Measurements from ENCODE around the gene TPCN2. TPM values are rescaled to one million over a fixed set of nuclear protein-coding genes. Genes with fewer than 3 reads are reported as not detected.
A peak's percentile ranks its signal among the peaks of the same experiment; 100 is the strongest.

The TPCN2 gene
- total and polyA plus RNA-seq, 4 donors, result 8.7 to 25.9 (median 15.3) TPM

- no peak for DNase-seq (ENCODE audit: low read depth in 4 of 6, low spot score in 6 of 6)
- 88% methylated on average over 14 of the region's 17 CpGs for WGBS (ENCODE audit: insufficient coverage)
- no peaks in the 10 kb centered on the region for H3K9me3 ChIP-seq (ENCODE audit: control insufficient read depth, insufficient read depth, low read length)
- H3K27ac ChIP-seq (ENCODE audit: low read depth, low read length), result no peak overlapping the region
- no peak overlapping the region for H3K4me3 ChIP-seq (ENCODE audit: low read depth, low read length)
- H3K27me3 ChIP-seq (ENCODE audit: control insufficient read depth, insufficient read depth, low read length), result no peaks in the 10 kb centered on the region
- peaks cover 2% of the 10 kb centered on the region for H3K4me1 ChIP-seq (ENCODE audit: control insufficient read depth, insufficient read depth, low read length)
- peaks cover 91% of the 10 kb centered on the region for H3K36me3 ChIP-seq (ENCODE audit: control insufficient read depth, insufficient read depth, low read length)
These were observed 31.7 kb downstream of the TPCN2 start for GRCh38 chr11:69080257-69080995.

DNA sequence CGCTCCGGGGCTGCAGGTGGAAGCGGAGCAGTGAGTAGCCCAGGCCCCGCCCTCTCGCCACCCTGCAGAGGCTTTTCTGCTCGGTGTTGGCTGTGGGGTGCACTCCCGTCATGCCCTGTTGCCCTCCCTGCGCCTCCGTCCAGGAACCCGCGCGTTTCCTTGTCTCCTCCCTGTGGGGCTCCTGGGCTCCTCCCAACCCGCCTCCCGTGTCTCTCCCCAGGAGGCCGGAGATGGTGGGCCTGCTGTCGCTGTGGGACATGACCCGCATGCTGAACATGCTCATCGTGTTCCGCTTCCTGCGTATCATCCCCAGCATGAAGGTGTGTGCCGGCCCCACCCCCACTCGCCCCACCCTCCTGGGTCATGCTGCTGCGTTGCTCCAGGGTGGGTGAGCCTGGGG, 32.4 kb downstream of the TPCN2 start:
- Histone ChIP-seq H3K4me1 (ENCODE audit: control insufficient read depth, insufficient read depth, low read length) (no peaks in the 10 kb centered on the region), H3K36me3 (ENCODE audit: control insufficient read depth, insufficient read depth, low read length) (peaks cover 92% of the 10 kb centered on the region), H3K4me3 (ENCODE audit: low read depth, low read length) (no peak overlapping the region), H3K27ac (ENCODE audit: low read depth, low read length) (no peak overlapping the region), H3K9me3 (ENCODE audit: control insufficient read depth, insufficient read depth, low read length) (no peaks in the 10 kb centered on the region), H3K27me3 (ENCODE audit: control insufficient read depth, insufficient read depth, low read length) (no peaks in the 10 kb centered on the region)
- no peak for DNase-seq (ENCODE audit: low read depth in 4 of 6, low spot score in 6 of 6)
- 83% methylated on average over 21 of the region's 23 CpGs for whole genome bisulfite sequencing (ENCODE audit: insufficient coverage)

GRCh38 chr11:69083531-69084247, 35.0 kb downstream of the TPCN2 start:
- Histone ChIP-seq H3K27ac (ENCODE audit: low read depth, low read length) (no peak overlapping the region), H3K9me3 (ENCODE audit: control insufficient read depth, insufficient read depth, low read length) (no peaks in the 10 kb centered on the region), H3K4me1 (ENCODE audit: control insufficient read depth, insufficient read depth, low read length) (peaks cover 10% of the 10 kb centered on the region), H3K27me3 (ENCODE audit: control insufficient read depth, insufficient read depth, low read length) (no peaks in the 10 kb centered on the region), H3K4me3 (ENCODE audit: low read depth, low read length) (no peak overlapping the region), H3K36me3 (ENCODE audit: control insufficient read depth, insufficient read depth, low read length) (peaks cover 93% of the 10 kb centered on the region)
- WGBS (ENCODE audit: insufficient coverage), result 89% methylated on average over 28 of the region's 28 CpGs
- DNase-seq (ENCODE audit: low read depth in 4 of 6, low spot score in 6 of 6), result no peak

DNA sequence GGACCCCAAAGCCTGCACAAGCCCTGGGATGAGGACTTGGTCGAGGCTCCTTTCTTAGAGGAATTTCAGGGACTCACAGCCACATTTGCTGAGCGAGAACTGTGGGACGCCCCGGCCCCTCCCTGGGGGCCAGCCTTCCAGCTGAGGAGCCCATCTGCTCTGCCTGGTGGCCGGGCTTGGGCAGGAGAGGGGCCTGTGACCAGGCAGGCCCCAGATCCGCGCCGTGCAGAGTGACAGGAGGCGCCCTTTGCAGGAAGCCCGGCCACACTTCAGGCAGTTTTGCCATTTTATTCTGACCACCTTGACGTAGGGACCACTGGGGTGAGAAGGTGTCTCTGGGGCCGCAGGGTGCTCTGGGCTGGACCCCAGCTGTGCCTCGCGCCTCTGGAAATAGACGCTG, 35.6 kb downstream of the TPCN2 start:
- Histone ChIP-seq H3K36me3 (ENCODE audit: control insufficient read depth, insufficient read depth, low read length) (peaks cover 93% of the 10 kb centered on the region), H3K4me3 (ENCODE audit: low read depth, low read length) (no peak overlapping the region), H3K27me3 (ENCODE audit: control insufficient read depth, insufficient read depth, low read length) (no peaks in the 10 kb centered on the region), H3K27ac (ENCODE audit: low read depth, low read length) (no peak overlapping the region), H3K4me1 (ENCODE audit: control insufficient read depth, insufficient read depth, low read length) (peaks cover 10% of the 10 kb centered on the region), H3K9me3 (ENCODE audit: control insufficient read depth, insufficient read depth, low read length) (no peaks in the 10 kb centered on the region)
- WGBS (ENCODE audit: insufficient coverage), result 82% methylated on average over 13 of the region's 15 CpGs
- no peak for DNase-seq (ENCODE audit: low read depth in 4 of 6, low spot score in 6 of 6)

DNA sequence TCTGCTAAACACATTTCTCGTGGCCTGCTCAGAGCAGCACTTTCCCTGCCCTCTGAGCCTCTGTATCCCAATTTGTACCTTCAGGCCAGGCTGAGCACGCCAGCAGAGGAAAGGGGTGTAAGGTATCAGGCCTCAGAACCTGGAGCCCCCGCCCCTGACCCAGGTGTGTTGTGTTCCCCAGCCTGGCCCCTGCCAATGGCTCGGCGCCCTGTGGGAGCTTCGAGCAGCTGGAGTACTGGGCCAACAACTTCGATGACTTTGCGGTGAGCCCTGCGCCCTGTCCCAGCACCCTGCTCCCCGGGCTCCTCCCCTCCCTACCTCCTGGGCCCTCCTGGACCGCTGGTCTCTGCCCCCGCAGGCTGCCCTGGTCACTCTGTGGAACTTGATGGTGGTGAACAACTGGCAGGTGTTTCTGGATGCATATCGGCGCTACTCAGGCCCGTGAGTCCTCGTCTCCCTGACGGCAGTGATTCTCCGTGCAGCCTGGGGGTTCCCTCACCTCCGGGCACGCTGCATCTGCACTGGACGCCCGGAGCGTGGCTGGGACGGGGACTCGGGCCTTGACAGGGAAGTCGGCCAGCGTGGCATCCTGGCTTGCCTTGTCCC, 36.9 kb downstream of the TPCN2 start:
- WGBS (ENCODE audit: insufficient coverage), result 93% methylated on average over 26 of the region's 27 CpGs
- no peak for DNase-seq (ENCODE audit: low read depth in 4 of 6, low spot score in 6 of 6)
- Histone ChIP-seq H3K9me3 (ENCODE audit: control insufficient read depth, insufficient read depth, low read length) (no peaks in the 10 kb centered on the region), H3K27me3 (ENCODE audit: control insufficient read depth, insufficient read depth, low read length) (no peaks in the 10 kb centered on the region), H3K4me3 (ENCODE audit: low read depth, low read length) (no peak overlapping the region), H3K4me1 (ENCODE audit: control insufficient read depth, insufficient read depth, low read length) (peaks cover 10% of the 10 kb centered on the region), H3K36me3 (ENCODE audit: control insufficient read depth, insufficient read depth, low read length) (peaks cover 89% of the 10 kb centered on the region), H3K27ac (ENCODE audit: low read depth, low read length) (no peak overlapping the region)

- H3K36me3 ChIP-seq (ENCODE audit: control insufficient read depth, insufficient read depth, low read length), result peaks cover 81% of the 10 kb centered on the region
- H3K27ac ChIP-seq (ENCODE audit: low read depth, low read length), result no peak overlapping the region
- H3K27me3 ChIP-seq (ENCODE audit: control insufficient read depth, insufficient read depth, low read length), result no peaks in the 10 kb centered on the region
- 62% methylated on average over 25 of the region's 28 CpGs for WGBS (ENCODE audit: insufficient coverage)
- peaks cover 10% of the 10 kb centered on the region for H3K4me1 ChIP-seq (ENCODE audit: control insufficient read depth, insufficient read depth, low read length)
- no peak overlapping the region for H3K4me3 ChIP-seq (ENCODE audit: low read depth, low read length)
- no peak for DNase-seq (ENCODE audit: low read depth in 4 of 6, low spot score in 6 of 6)
- no peaks in the 10 kb centered on the region for H3K9me3 ChIP-seq (ENCODE audit: control insufficient read depth, insufficient read depth, low read length)
These were observed 37.7 kb downstream of the TPCN2 start for GRCh38 chr11:69086152-69087132.

DNA sequence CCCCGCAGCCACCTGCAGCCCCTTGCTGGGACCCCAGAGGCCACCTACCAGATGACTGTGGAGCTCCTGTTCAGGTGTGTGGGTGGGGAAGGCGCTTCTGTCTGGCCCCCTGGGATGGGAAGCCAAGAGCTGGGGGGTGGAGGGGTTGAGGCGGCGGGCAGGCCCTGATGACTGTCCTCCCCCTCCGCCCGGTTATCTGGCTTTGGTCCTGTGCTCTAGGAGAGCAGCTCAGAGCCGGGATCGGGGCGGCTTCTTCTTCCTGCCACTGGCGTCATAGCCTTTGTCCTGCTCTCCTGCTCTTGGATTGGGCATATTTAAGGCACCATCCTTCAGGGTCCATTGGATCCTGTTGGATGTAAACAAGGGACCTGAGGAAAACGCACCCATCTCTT, 38.4 kb downstream of the TPCN2 start:
- WGBS (ENCODE audit: insufficient coverage), result 92% methylated on average over 9 of the region's 11 CpGs
- Histone ChIP-seq H3K36me3 (ENCODE audit: control insufficient read depth, insufficient read depth, low read length) (peaks cover 78% of the 10 kb centered on the region), H3K27ac (ENCODE audit: low read depth, low read length) (no peak overlapping the region), H3K4me3 (ENCODE audit: low read depth, low read length) (no peak overlapping the region), H3K4me1 (ENCODE audit: control insufficient read depth, insufficient read depth, low read length) (peaks cover 10% of the 10 kb centered on the region), H3K9me3 (ENCODE audit: control insufficient read depth, insufficient read depth, low read length) (no peaks in the 10 kb centered on the region), H3K27me3 (ENCODE audit: control insufficient read depth, insufficient read depth, low read length) (no peaks in the 10 kb centered on the region)
- no peak for DNase-seq (ENCODE audit: low read depth in 4 of 6, low spot score in 6 of 6)

GRCh38 chr11:69087811-69088210, 39.1 kb downstream of the TPCN2 start:
- no peak overlapping the region for H3K27ac ChIP-seq (ENCODE audit: low read depth, low read length)
- no peak for DNase-seq (ENCODE audit: low read depth in 4 of 6, low spot score in 6 of 6)
- WGBS (ENCODE audit: insufficient coverage), result 86% methylated on average over 14 of the region's 14 CpGs
- no peak overlapping the region for H3K4me3 ChIP-seq (ENCODE audit: low read depth, low read length)
- peaks cover 10% of the 10 kb centered on the region for H3K4me1 ChIP-seq (ENCODE audit: control insufficient read depth, insufficient read depth, low read length)
- H3K9me3 ChIP-seq (ENCODE audit: control insufficient read depth, insufficient read depth, low read length), result no peaks in the 10 kb centered on the region
- no peaks in the 10 kb centered on the region for H3K27me3 ChIP-seq (ENCODE audit: control insufficient read depth, insufficient read depth, low read length)
- H3K36me3 ChIP-seq (ENCODE audit: control insufficient read depth, insufficient read depth, low read length), result peaks cover 78% of the 10 kb centered on the region

GRCh38 chr11:69088676-69089146, 40.0 kb downstream of the TPCN2 start:
- H3K9me3 ChIP-seq (ENCODE audit: control insufficient read depth, insufficient read depth, low read length), result no peaks in the 10 kb centered on the region
- H3K4me1 ChIP-seq (ENCODE audit: control insufficient read depth, insufficient read depth, low read length), result peaks cover 11% of the 10 kb centered on the region
- DNase-seq (ENCODE audit: low read depth in 4 of 6, low spot score in 6 of 6), result peak in 5 of 6 donors; percentile 48 to 90 (median 64)
- no peak overlapping the region for H3K27ac ChIP-seq (ENCODE audit: low read depth, low read length)
- no peaks in the 10 kb centered on the region for H3K27me3 ChIP-seq (ENCODE audit: control insufficient read depth, insufficient read depth, low read length)
- H3K4me3 ChIP-seq (ENCODE audit: low read depth, low read length), result no peak overlapping the region
- H3K36me3 ChIP-seq (ENCODE audit: control insufficient read depth, insufficient read depth, low read length), result peaks cover 69% of the 10 kb centered on the region
- WGBS (ENCODE audit: insufficient coverage), result 41% methylated on average over 5 of the region's 11 CpGs

Data from spinal cord (tissue), 10 donors.